Measurements from ENCODE around the gene PBX4. TPM values are rescaled to one million over a fixed set of nuclear protein-coding genes. Genes with fewer than 3 reads are reported as not detected.

Gene PBX4
- total and polyA plus RNA-seq, 2 experiments from 2014 or later: 0.32 to 0.63 TPM

DNA sequence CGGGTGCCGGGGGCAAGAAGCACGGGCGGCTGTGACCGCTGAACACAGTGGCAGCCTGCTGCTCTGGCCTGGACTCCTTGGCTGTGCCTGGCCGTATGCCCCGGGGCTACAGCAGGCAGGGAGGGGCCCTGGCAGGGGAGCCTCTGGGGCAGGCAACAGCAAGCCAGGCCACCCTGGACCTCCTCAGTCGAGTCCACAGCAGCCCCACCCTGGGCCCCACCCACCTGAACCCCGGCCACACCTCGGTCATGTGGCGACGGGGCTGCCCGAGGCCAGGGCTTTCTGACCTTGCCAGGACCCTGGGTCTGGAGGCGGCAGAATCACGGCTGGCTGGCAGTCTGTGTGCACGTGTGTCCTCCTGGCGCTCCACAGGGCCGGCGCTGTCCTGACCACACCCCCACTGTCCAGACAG lies 71.7 kb downstream of the PBX4 start:
- Histone ChIP-seq H3K27me3 (replicated peaks; ENCODE audit: insufficient read depth) (no peaks in the 10 kb centered on the region), H3K79me2 (ENCODE audit: insufficient read depth) (no peaks in the 10 kb centered on the region), H3K9ac (no peak overlapping the region), H3K4me2 (ENCODE audit: unreplicated experiment) (no peak overlapping the region), H3K9me3 (ENCODE audit: low read depth) (no peaks in the 10 kb centered on the region), H3K4me1 (ENCODE audit: insufficient read depth) (no peaks in the 10 kb centered on the region), H3K27ac (no peak overlapping the region), H3K4me3 (no peak overlapping the region), H3K9me2 (ENCODE audit: insufficient read depth) (no peaks in the 10 kb centered on the region), H3K36me3 (ENCODE audit: low read depth) (no peaks in the 10 kb centered on the region), H2AFZ (no peak overlapping the region), H4K20me1 (ENCODE audit: insufficient read depth) (no peaks in the 10 kb centered on the region), H3F3A (ENCODE audit: insufficient read depth) (no peaks in the 10 kb centered on the region)
- no peak for DNase-seq
- in situ Hi-C loops (cut with MboI): loop anchor here (25.0 kb wide), 2 partner anchors 391 to 691 kb away; no protein-coding TSS in a partner anchor
- 17 to 27% methylated on average over 18 to 19 of the region's 19 CpGs for WGBS, 2 experiments (ENCODE audit: low coverage in 1 of 2, low lambda C conversion rate in 2 of 2, missing lambda C conversion rate in 2 of 2)
- TF ChIP-seq EZH2 (IDR thresholded peaks at IDR 0.05; ENCODE audit: insufficient read depth, poor library complexity, severe bottlenecking) (no peak), EZH2phosphoT487 (IDR thresholded peaks at IDR 0.05; ENCODE audit: insufficient read depth, low read depth) (no peak)

DNA sequence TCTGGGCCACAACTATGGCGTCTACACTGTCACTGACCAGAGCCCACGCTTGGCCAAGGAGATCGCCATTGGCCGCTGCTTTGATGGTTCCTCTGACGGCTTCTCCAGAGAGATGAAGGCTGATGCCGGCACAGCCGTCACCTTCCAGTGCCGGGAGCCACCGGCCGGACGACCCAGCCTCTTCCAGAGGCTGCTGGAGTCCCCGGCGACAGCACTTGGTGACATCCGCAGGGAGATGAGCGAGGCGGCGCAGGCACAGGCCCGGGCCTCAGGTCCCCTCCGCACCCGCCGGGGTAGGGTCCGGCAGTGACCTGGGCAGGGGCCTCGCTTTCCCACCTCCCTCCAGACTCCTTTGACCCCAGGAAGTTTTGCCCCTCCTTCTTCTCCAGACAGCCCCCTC lies 72.8 kb downstream of the PBX4 start:
- no peak for DNase-seq
- Histone ChIP-seq H3K27me3 (replicated peaks; ENCODE audit: insufficient read depth) (no peaks in the 10 kb centered on the region), H3K9me3 (ENCODE audit: low read depth) (no peaks in the 10 kb centered on the region), H3K4me3 (no peak overlapping the region), H3F3A (ENCODE audit: insufficient read depth) (no peaks in the 10 kb centered on the region), H2AFZ (no peak overlapping the region), H3K4me1 (ENCODE audit: insufficient read depth) (no peaks in the 10 kb centered on the region), H3K9ac (no peak overlapping the region), H3K27ac (no peak overlapping the region), H3K36me3 (ENCODE audit: low read depth) (no peaks in the 10 kb centered on the region), H3K4me2 (ENCODE audit: unreplicated experiment) (no peak overlapping the region), H3K79me2 (ENCODE audit: insufficient read depth) (no peaks in the 10 kb centered on the region), H3K9me2 (ENCODE audit: insufficient read depth) (no peaks in the 10 kb centered on the region), H4K20me1 (ENCODE audit: insufficient read depth) (no peaks in the 10 kb centered on the region)
- in situ Hi-C loops (cut with MboI): loop anchor here (25.0 kb wide), 2 partner anchors 392 to 692 kb away; no protein-coding TSS in a partner anchor
- TF ChIP-seq EZH2phosphoT487 (IDR thresholded peaks at IDR 0.05; ENCODE audit: insufficient read depth, low read depth) (no peak), EZH2 (IDR thresholded peaks at IDR 0.05; ENCODE audit: insufficient read depth, poor library complexity, severe bottlenecking) (no peak)
- WGBS, 2 experiments (ENCODE audit: low coverage in 1 of 2, low lambda C conversion rate in 2 of 2, missing lambda C conversion rate in 2 of 2): 94 to 97% methylated on average over 11 to 15 of the region's 23 CpGs

DNA sequence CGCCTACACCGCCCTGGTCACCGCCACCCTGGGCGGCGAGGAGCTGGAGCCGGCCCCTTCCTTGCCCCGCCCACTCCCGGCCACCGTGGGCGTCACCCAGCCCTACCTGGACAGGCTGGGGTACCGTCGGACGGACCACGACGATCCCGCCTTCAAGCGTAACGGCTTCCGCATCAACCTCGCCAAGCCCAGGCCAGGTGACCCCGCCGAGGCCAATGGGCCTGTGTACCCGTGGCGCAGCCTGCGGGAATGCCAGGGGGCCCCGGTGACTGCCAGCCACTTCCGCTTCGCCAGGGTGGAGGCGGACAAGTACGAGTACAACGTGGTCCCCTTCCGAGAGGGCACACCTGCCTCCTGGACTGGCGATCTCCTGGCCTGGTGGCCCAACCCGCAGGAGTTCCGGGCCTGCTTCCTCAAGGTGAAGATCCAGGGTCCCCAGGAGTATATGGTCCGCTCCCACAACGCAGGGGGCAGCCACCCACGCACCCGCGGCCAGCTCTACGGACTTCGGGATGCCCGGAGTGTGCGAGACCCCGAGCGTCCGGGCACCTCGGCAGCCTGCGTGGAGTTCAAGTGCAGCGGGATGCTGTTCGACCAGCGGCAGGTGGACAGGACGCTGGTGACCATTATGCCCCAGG lies 73.4 kb downstream of the PBX4 start:
- Histone ChIP-seq H4K20me1 (ENCODE audit: insufficient read depth) (no peaks in the 10 kb centered on the region), H3K9ac (no peak overlapping the region), H3K27me3 (replicated peaks; ENCODE audit: insufficient read depth) (no peaks in the 10 kb centered on the region), H3K27ac (no peak overlapping the region), H3K79me2 (ENCODE audit: insufficient read depth) (no peaks in the 10 kb centered on the region), H3K9me2 (ENCODE audit: insufficient read depth) (no peaks in the 10 kb centered on the region), H3K9me3 (ENCODE audit: low read depth) (no peaks in the 10 kb centered on the region), H2AFZ (no peak overlapping the region), H3F3A (ENCODE audit: insufficient read depth) (no peaks in the 10 kb centered on the region), H3K4me3 (no peak overlapping the region), H3K4me2 (ENCODE audit: unreplicated experiment) (no peak overlapping the region), H3K4me1 (ENCODE audit: insufficient read depth) (no peaks in the 10 kb centered on the region), H3K36me3 (ENCODE audit: low read depth) (no peaks in the 10 kb centered on the region)
- in situ Hi-C loops (cut with MboI): loop anchor here (25.0 kb wide), 2 partner anchors 392 to 692 kb away; no protein-coding TSS in a partner anchor
- WGBS, 2 experiments (ENCODE audit: low coverage in 1 of 2, low lambda C conversion rate in 2 of 2, missing lambda C conversion rate in 2 of 2): 90 to 93% methylated on average over 41 to 52 of the region's 53 CpGs
- DNase-seq: no peak
- no peak for TF ChIP-seq EZH2 (IDR thresholded peaks at IDR 0.05; ENCODE audit: insufficient read depth, poor library complexity, severe bottlenecking)

DNA sequence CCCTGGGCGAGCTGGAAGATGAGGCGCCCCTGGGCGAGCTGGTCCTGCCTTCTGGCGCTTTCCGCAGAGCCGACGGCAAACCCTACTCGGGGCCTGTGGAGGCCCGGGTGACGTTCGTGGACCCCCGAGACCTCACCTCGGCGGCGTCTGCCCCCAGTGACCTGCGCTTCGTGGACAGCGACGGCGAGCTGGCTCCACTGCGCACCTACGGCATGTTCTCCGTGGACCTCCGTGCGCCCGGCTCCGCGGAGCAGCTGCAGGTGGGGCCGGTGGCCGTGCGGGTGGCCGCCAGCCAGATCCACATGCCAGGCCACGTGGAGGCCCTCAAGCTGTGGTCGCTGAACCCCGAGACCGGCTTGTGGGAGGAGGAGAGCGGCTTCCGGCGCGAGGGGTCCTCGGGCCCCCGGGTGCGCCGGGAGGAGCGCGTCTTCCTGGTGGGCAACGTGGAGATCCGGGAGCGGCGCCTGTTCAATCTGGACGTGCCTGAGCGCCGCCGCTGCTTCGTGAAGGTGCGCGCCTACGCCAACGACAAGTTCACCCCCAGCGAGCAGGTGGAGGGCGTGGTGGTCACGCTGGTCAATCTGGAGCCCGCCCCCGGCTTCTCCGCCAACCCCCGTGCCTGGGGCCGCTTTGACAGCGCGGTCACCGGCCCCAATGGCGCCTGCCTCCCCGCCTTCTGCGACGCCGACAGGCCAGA lies 74.1 kb downstream of the PBX4 start:
- WGBS, 2 experiments (ENCODE audit: low coverage in 1 of 2, low lambda C conversion rate in 2 of 2, missing lambda C conversion rate in 2 of 2): 92 to 93% methylated on average over 40 to 75 of the region's 75 CpGs
- H3K4me1 ChIP-seq (ENCODE audit: insufficient read depth): no peaks in the 10 kb centered on the region
- no peaks in the 10 kb centered on the region for H3K27me3 ChIP-seq (replicated peaks; ENCODE audit: insufficient read depth)
- TF ChIP-seq EZH2phosphoT487 (IDR thresholded peaks at IDR 0.05; ENCODE audit: insufficient read depth, low read depth) (no peak), EZH2 (IDR thresholded peaks at IDR 0.05; ENCODE audit: insufficient read depth, poor library complexity, severe bottlenecking) (no peak)
- no peak overlapping the region for H2AFZ ChIP-seq
- no peak overlapping the region for H3K4me3 ChIP-seq
- no peaks in the 10 kb centered on the region for H4K20me1 ChIP-seq (ENCODE audit: insufficient read depth)
- H3F3A ChIP-seq (ENCODE audit: insufficient read depth): no peaks in the 10 kb centered on the region
- in situ Hi-C loops (cut with MboI): loop anchor here (25.0 kb wide), 2 partner anchors 393 to 693 kb away; no protein-coding TSS in a partner anchor
- no peaks in the 10 kb centered on the region for H3K9me2 ChIP-seq (ENCODE audit: insufficient read depth)
- H3K9me3 ChIP-seq (ENCODE audit: low read depth): no peaks in the 10 kb centered on the region
- no peak overlapping the region for H3K4me2 ChIP-seq (ENCODE audit: unreplicated experiment)
- H3K27ac ChIP-seq: no peak overlapping the region
- H3K79me2 ChIP-seq (ENCODE audit: insufficient read depth): no peaks in the 10 kb centered on the region
- no peaks in the 10 kb centered on the region for H3K36me3 ChIP-seq (ENCODE audit: low read depth)
- DNase-seq: no peak
- no peak overlapping the region for H3K9ac ChIP-seq
